Psoas muscle (tissue), 8 donors: Measurements from ENCODE around the gene CDCA4. TPM values are rescaled to one million over a fixed set of nuclear protein-coding genes. Genes with fewer than 3 reads are reported as not detected.

ENCODE experiments used
- ATAC-seq, 4 donors: fragments of 200-7000 bp; cut with Tn5 transposase; one replicate each; pipeline ENCODE4 v1.9.1; 2020; ENCODE audit warnings: moderate library complexity in 3 of 4, mild to moderate bottlenecking in 2 of 4
- DNase-seq, 2 donors: peaks; one replicate each; pipeline ENCODE4 v3.0.0-alpha.2; 2020
- H3K27ac ChIP-seq: fragments of 200-600 bp; one replicate; pipeline ENCODE4 v1.8.0; 2022
- H3K27me3 ChIP-seq, 3 donors: fragments of 200-600 bp in 1 of 3; one replicate each; pipeline versions ENCODE4 v1.6.1 to v1.8.0; 2013 to 2022; ENCODE audit warnings: low read length in 2 of 3, mild to moderate bottlenecking in 2 of 3, moderate library complexity in 1 of 3; ENCODE audit not compliant: insufficient read depth in 3 of 3
- H3K36me3 ChIP-seq, 2 donors: fragments of 200-600 bp in 1 of 2; one replicate each; pipeline versions ENCODE4 v1.6.1 to v1.8.0; 2013 to 2022; ENCODE audit warnings: low read depth in 1 of 2, mild to moderate bottlenecking in 1 of 2, moderate library complexity in 1 of 2; ENCODE audit not compliant: insufficient read depth in 1 of 2
- H3K4me1 ChIP-seq: fragments of 200-600 bp; one replicate; pipeline ENCODE4 v1.8.0; 2022
- H3K4me3 ChIP-seq: fragments of 200-600 bp; one replicate; pipeline ENCODE4 v1.8.0; 2022; ENCODE audit warnings: mild to moderate bottlenecking
- H3K9me3 ChIP-seq: fragments of 200-600 bp; one replicate; pipeline ENCODE4 v1.8.0; 2022
- CTCF ChIP-seq: fragments of 200-600 bp; IDR thresholded peaks from one replicate; pipeline ENCODE4 v1.8.0; 2022; ENCODE audit warnings: antibody characterized with exemption
- WGBS, 3 donors: extraction: QIAGEN DNeasy Blood & Tissue Kit; methylation state at CpG; one replicate each; pipeline versions ENCODE4 v1.1.6 to v1.1.7; 2013; 5-methylcytosine and 5-hydroxymethylcytosine counted together
- intact Hi-C, 2 donors: fragments of 100-400 bp; cut with DNase I; formaldehyde crosslinking; loops; one replicate each; pipeline versions ENCODE4 v1.11.0 to v1.14.2; 2022
- polyA plus RNA-seq, 3 donors: library from polyadenylated mRNA; stranded (reverse); fragments of 200-250 nt; gene quantifications; one replicate each; pipeline ENCODE4 v1.2.3, GENCODE V29; 2013
- total RNA-seq, 4 donors: library from RNA; stranded (reverse); fragmentation: NEBNext Ultra II Directional in 2 of 4; extraction: Animal tissue kit (Norgen Biotek cat#: 25700) in 2 of 4; gene quantifications; one replicate each; pipeline versions ENCODE4 v1.2.1 to v1.2.4, GENCODE V29; 2021 to 2023
- donor health status: healthy with polysubstance abuse.
- donor health status: DM: no; HTN: no; CAD: no; lungs with moderate emphysema.
- donor health status: Bipolar disorder and iron deficiency.
- donor health status: healthy.
- donor health status: DM: yes; HTN: yes; CAD: no.
- donor health status: DM: no; HTN: no; CAD: no.
- donor health status: DM: no; HTN: no; CAD: no.
- donor health status: DM: yes; HTN: yes; CAD: no.

The CDCA4 gene
- total and polyA plus RNA-seq, 7 donors: 0.79 to 3.3 (median 1.3) TPM

GRCh38 chr14:105053996-105054395 is 33.1 kb upstream of the CDCA4 start:
- TF ChIP-seq CTCF: no peak
- intact Hi-C loops: no loop called here
- no peaks in the 10 kb centered on the region for H3K9me3 ChIP-seq
- H3K4me3 ChIP-seq: no peak overlapping the region
- no peaks in the 10 kb centered on the region for H3K4me1 ChIP-seq
- no peak for ATAC-seq
- no peaks in the 10 kb centered on the region for H3K36me3 ChIP-seq
- H3K27me3 ChIP-seq: peaks cover 0 to 10% (median 0%) of the 10 kb centered on the region in 3 donors
- 86 to 92% (median 91%) methylated on average over 15 of the region's 15 CpGs for WGBS, 3 donors
- no peak for DNase-seq
- H3K27ac ChIP-seq: no peak overlapping the region

GRCh38 chr14:105053421-105053820 is 32.5 kb upstream of the CDCA4 start:
- no peaks in the 10 kb centered on the region for H3K4me1 ChIP-seq
- WGBS, 3 donors: 79 to 81% (median 80%) methylated on average over 6 of the region's 6 CpGs
- H3K9me3 ChIP-seq: no peaks in the 10 kb centered on the region
- intact Hi-C loops: no loop called here
- H3K27me3 ChIP-seq: peaks cover 0 to 6% (median 0%) of the 10 kb centered on the region in 3 donors
- H3K4me3 ChIP-seq: no peak overlapping the region
- no peak overlapping the region for H3K27ac ChIP-seq
- no peaks in the 10 kb centered on the region for H3K36me3 ChIP-seq
- no peak for ATAC-seq
- DNase-seq: no peak
- TF ChIP-seq CTCF: no peak

- no peaks in the 10 kb centered on the region for H3K36me3 ChIP-seq
- H3K4me3 ChIP-seq: no peak overlapping the region
- no peaks in the 10 kb centered on the region for H3K4me1 ChIP-seq
- H3K27me3 ChIP-seq: peaks cover 0 to 6% (median 0%) of the 10 kb centered on the region in 3 donors
- no peak for ATAC-seq
- no peak overlapping the region for H3K27ac ChIP-seq
- 71 to 82% (median 74%) methylated on average over 4 of the region's 4 CpGs for WGBS, 3 donors
- DNase-seq: no peak
- H3K9me3 ChIP-seq: no peaks in the 10 kb centered on the region
- intact Hi-C loops: no loop called here
- no peak for TF ChIP-seq CTCF
Measured at GRCh38 chr14:105052110-105052458, 31.2 kb upstream of the CDCA4 start.

GRCh38 chr14:105051182-105052109 is 30.6 kb upstream of the CDCA4 start:
- ATAC-seq: no peak
- no peak for TF ChIP-seq CTCF
- DNase-seq: peak in 1 of 2 donors; percentile 38
- Histone ChIP-seq H3K4me3 (no peak overlapping the region), H3K9me3 (no peaks in the 10 kb centered on the region), H3K27me3 (peaks cover 0 to 6% (median 0%) of the 10 kb centered on the region in 3 donors), H3K36me3 (no peaks in the 10 kb centered on the region), H3K27ac (no peak overlapping the region), H3K4me1 (no peaks in the 10 kb centered on the region)
- intact Hi-C loops: no loop called here
- 89 to 91% (median 90%) methylated on average over 59 of the region's 59 CpGs for WGBS, 3 donors
